HFFc6 (cell line): ENCODE data around the gene MMP10. TPM values are rescaled to one million over a fixed set of nuclear protein-coding genes. Genes with fewer than 3 reads are reported as not detected.

Experiments
- DNase-seq: peaks from one replicate; pipeline ENCODE4 v3.0.0-alpha.2; 2018
- H3K27ac Mint-ChIP-seq: 2 replicates; pipeline ENCODE4 v1.8.0; 2020; ENCODE audit warnings: mild to moderate bottlenecking, mixed read lengths
- H3K27me3 Mint-ChIP-seq: 2 replicates; pipeline ENCODE4 v1.8.0; 2021; ENCODE audit warnings: mild to moderate bottlenecking, moderate library complexity, mixed read lengths; ENCODE audit not compliant: insufficient read depth
- H3K36me3 Mint-ChIP-seq: 2 replicates; pipeline ENCODE4 v1.8.0; 2021; ENCODE audit warnings: low read depth, mixed read lengths
- H3K4me1 Mint-ChIP-seq: 2 replicates; pipeline ENCODE4 v1.8.0; 2020; ENCODE audit warnings: low read depth, mixed read lengths
- H3K4me3 Mint-ChIP-seq: 2 replicates; pipeline ENCODE4 v1.8.0; 2020; ENCODE audit warnings: mild to moderate bottlenecking, moderate library complexity, mixed read lengths
- H3K9me3 Mint-ChIP-seq: 2 replicates; pipeline ENCODE4 v1.8.0; 2020; ENCODE audit warnings: mild to moderate bottlenecking, mixed read lengths
- total RNA-seq, 6 experiments: library from RNA; stranded (reverse); fragmentation: NEBNext Ultra II Directional; extraction: Animal tissue kit (Norgen Biotek cat#: 25700); gene quantifications; 2 replicates in 1 of 6; 3 replicates in 5 of 6; pipeline ENCODE4 v1.2.3, GENCODE V29; 2021
- TF ChIP-seq, protein P1 (sequence below): fragments of 200-600 bp; sonication (generic); IDR thresholded peaks from 2 replicates; pipeline ENCODE4 v1.5.0; 2021; ENCODE audit warnings: antibody characterized with exemption, mild to moderate bottlenecking

The MMP10 gene
- total RNA-seq, 6 experiments from 2014 or later = 0.33 to 3.9 (median 1.1) TPM

GRCh38 chr11:102783720-102784119 is 3.3 kb upstream of the MMP10 start:
- no peak for DNase-seq
- no peak overlapping the region for H3K27ac Mint-ChIP-seq
- H3K36me3 Mint-ChIP-seq = no peaks in the 10 kb centered on the region
- no peak overlapping the region for H3K4me3 Mint-ChIP-seq
- peaks cover 7% of the 10 kb centered on the region for H3K27me3 Mint-ChIP-seq
- TF ChIP-seq, protein P1, sequence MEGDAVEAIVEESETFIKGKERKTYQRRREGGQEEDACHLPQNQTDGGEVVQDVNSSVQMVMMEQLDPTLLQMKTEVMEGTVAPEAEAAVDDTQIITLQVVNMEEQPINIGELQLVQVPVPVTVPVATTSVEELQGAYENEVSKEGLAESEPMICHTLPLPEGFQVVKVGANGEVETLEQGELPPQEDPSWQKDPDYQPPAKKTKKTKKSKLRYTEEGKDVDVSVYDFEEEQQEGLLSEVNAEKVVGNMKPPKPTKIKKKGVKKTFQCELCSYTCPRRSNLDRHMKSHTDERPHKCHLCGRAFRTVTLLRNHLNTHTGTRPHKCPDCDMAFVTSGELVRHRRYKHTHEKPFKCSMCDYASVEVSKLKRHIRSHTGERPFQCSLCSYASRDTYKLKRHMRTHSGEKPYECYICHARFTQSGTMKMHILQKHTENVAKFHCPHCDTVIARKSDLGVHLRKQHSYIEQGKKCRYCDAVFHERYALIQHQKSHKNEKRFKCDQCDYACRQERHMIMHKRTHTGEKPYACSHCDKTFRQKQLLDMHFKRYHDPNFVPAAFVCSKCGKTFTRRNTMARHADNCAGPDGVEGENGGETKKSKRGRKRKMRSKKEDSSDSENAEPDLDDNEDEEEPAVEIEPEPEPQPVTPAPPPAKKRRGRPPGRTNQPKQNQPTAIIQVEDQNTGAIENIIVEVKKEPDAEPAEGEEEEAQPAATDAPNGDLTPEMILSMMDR = no peak
- H3K9me3 Mint-ChIP-seq = no peaks in the 10 kb centered on the region
- peaks cover 20% of the 10 kb centered on the region for H3K4me1 Mint-ChIP-seq

DNA sequence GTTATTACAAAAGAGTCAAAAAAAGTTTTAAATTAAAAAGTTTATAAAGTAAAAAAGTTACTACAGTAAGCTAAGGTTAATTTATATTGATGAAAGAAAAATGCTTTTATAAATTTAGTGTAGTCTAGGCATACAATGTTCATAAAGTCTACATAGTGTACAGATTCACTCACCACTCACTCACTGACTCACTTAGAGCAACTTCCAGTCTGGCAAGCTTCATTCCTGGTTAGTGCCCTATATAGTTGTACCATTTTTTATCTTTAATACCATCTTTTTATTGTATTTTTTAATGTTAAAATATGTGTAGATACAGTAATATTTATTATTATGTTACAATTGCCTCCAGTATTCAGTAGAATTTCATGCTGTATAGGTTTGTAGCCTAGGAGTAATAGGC is 2.6 kb upstream of the MMP10 start:
- Mint-ChIP-seq H3K27me3 (peaks cover 5% of the 10 kb centered on the region), H3K4me1 (peaks cover 15% of the 10 kb centered on the region), H3K27ac (no peak overlapping the region), H3K36me3 (no peaks in the 10 kb centered on the region), H3K9me3 (no peaks in the 10 kb centered on the region), H3K4me3 (no peak overlapping the region)
- no peak for DNase-seq
- TF ChIP-seq, protein P1 = no peak

GRCh38 chr11:102781676-102782075 is 1.2 kb upstream of the MMP10 start:
- H3K4me1 Mint-ChIP-seq = peaks cover 15% of the 10 kb centered on the region
- TF ChIP-seq, protein P1 = no peak
- peaks cover 5% of the 10 kb centered on the region for H3K27me3 Mint-ChIP-seq
- H3K4me3 Mint-ChIP-seq = no peak overlapping the region
- no peak for DNase-seq
- H3K36me3 Mint-ChIP-seq = no peaks in the 10 kb centered on the region
- H3K27ac Mint-ChIP-seq = no peak overlapping the region
- no peaks in the 10 kb centered on the region for H3K9me3 Mint-ChIP-seq

GRCh38 chr11:102776454-102776853 is 4.0 kb downstream of the MMP10 start:
- Mint-ChIP-seq H3K36me3 (no peaks in the 10 kb centered on the region), H3K9me3 (no peaks in the 10 kb centered on the region), H3K4me3 (no peak overlapping the region), H3K4me1 (peaks cover 15% of the 10 kb centered on the region), H3K27me3 (peaks cover 11% of the 10 kb centered on the region), H3K27ac (no peak overlapping the region)
- TF ChIP-seq, protein P1 = no peak
- DNase-seq = no peak

DNA sequence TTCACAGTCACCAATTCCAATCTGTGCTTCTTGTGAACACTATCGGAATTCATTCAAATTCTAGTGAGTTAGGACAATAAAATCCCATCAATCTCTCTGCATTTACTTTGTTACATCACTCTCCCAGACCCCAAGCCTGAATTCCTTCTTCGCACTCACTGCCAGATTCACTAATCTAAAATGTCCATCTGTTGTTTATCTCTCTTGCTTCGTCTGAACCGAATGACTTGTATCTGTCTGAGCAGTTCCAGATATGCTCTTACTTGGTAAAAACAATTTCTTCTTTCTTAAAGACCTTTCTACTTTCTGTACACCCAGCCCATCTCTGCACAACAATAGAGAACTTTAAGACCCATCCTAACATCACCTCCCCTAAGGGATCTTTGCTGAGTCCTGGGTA is 7.0 kb downstream of the MMP10 start:
- no peaks in the 10 kb centered on the region for H3K36me3 Mint-ChIP-seq
- DNase-seq = no peak
- peaks cover 6% of the 10 kb centered on the region for H3K27me3 Mint-ChIP-seq
- no peaks in the 10 kb centered on the region for H3K4me1 Mint-ChIP-seq
- H3K27ac Mint-ChIP-seq = no peak overlapping the region
- no peaks in the 10 kb centered on the region for H3K9me3 Mint-ChIP-seq
- no peak overlapping the region for H3K4me3 Mint-ChIP-seq
- TF ChIP-seq, protein P1 = no peak

DNA sequence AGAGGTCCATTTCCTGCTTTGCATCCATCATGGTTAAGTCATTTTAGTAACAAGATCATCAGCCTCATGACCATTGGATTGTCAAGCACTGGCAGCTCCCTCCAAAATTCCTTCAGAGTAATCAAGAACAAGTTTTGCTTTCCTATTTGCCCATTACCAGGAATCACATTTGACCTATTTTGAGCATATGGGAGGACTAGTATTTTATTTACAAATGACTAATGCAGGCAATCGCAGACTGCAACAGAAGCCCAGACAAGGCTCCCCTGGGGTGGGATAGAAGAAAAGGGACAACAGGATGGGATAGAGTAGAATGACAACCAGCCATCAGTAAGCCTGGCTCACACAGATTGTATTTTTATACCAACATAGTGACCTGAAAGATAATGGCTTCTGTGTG is 9.1 kb downstream of the MMP10 start:
- no peaks in the 10 kb centered on the region for H3K36me3 Mint-ChIP-seq
- TF ChIP-seq, protein P1 = no peak
- no peaks in the 10 kb centered on the region for H3K4me1 Mint-ChIP-seq
- H3K9me3 Mint-ChIP-seq = no peaks in the 10 kb centered on the region
- no peak overlapping the region for H3K4me3 Mint-ChIP-seq
- no peak for DNase-seq
- peaks cover 8% of the 10 kb centered on the region for H3K27me3 Mint-ChIP-seq
- no peak overlapping the region for H3K27ac Mint-ChIP-seq
